GM19455 (cell line): ENCODE measurements around the gene GPR161.

Source experiments
- ATAC-seq: cut with Tn5 transposase; IDR thresholded peaks from one replicate; pipeline ENCODE4 v1.9.1; 2021; ENCODE audit not compliant: unreplicated experiment

GPR161 gene

GRCh38 chr1:168150283-168150682, 13.6 kb upstream of the GPR161 start:
- ATAC-seq, result no peak

GRCh38 chr1:168148916-168149315, 12.2 kb upstream of the GPR161 start:
- peak; percentile 75 for ATAC-seq

GRCh38 chr1:168146626-168147025, 9.9 kb upstream of the GPR161 start:
- no peak for ATAC-seq

- ATAC-seq, result no peak
These were observed 9.4 kb upstream of the GPR161 start for GRCh38 chr1:168146160-168146539.

GRCh38 chr1:168145184-168146159, 8.7 kb upstream of the GPR161 start:
- peak; percentile 88 for ATAC-seq

GRCh38 chr1:168141871-168142385, 5.2 kb upstream of the GPR161 start:
- ATAC-seq, result no peak

- ATAC-seq, result no peak
These were observed 2.3 kb upstream of the GPR161 start for GRCh38 chr1:168139070-168139469.

- ATAC-seq, result no peak
These were observed 1.4 kb upstream of the GPR161 start for GRCh38 chr1:168138134-168138533.

- ATAC-seq, result no peak
These were observed 738 bp upstream of the GPR161 start for GRCh38 chr1:168137515-168137821.

- no peak for ATAC-seq
These were observed 615 bp downstream of the GPR161 start for GRCh38 chr1:168135921-168136708.

- ATAC-seq, result no peak
These were observed 1.4 kb downstream of the GPR161 start for GRCh38 chr1:168135116-168135920.

- no peak for ATAC-seq
These were observed 2.1 kb downstream of the GPR161 start for GRCh38 chr1:168134642-168135041.

GRCh38 chr1:168134132-168134531, 2.6 kb downstream of the GPR161 start:
- ATAC-seq, result no peak

- no peak for ATAC-seq
These were observed 6.8 kb downstream of the GPR161 start for GRCh38 chr1:168129933-168130332.

- no peak for ATAC-seq
These were observed 9.2 kb downstream of the GPR161 start for GRCh38 chr1:168127503-168127902.

- no peak for ATAC-seq
These were observed 11.7 kb downstream of the GPR161 start for GRCh38 chr1:168125051-168125450.

GRCh38 chr1:168121401-168122011, 15.2 kb downstream of the GPR161 start:
- ATAC-seq, result no peak

GRCh38 chr1:168119750-168120149, 17.0 kb downstream of the GPR161 start:
- ATAC-seq, result no peak

GRCh38 chr1:168116327-168116799, 20.4 kb downstream of the GPR161 start:
- no peak for ATAC-seq

GRCh38 chr1:168114845-168115244, 21.9 kb downstream of the GPR161 start:
- no peak for ATAC-seq
